ENCODE data around the gene FRMPD2.

The FRMPD2 gene

GRCh38 chr10:48237259-48238250 is 36.9 kb downstream of the FRMPD2 start:
- Histone ChIP-seq H3K4me1 (peaks cover 3% of the 10 kb centered on the region), H3K9ac (no peak overlapping the region), H3K27ac (no peak overlapping the region), H4K20me1 (peaks cover 5% of the 10 kb centered on the region; the same call in 1 of the 2 replicates), H3K4me3 (no peak overlapping the region), H3K36me3 (no peaks in the 10 kb centered on the region), H3K27me3 (peaks cover 7% of the 10 kb centered on the region), H3K4me2 (no peak overlapping the region), H3K9me3 (no peaks in the 10 kb centered on the region)
- no peak for TF ChIP-seq Cebpa-rat (IDR thresholded peaks at IDR 0.05)

GRCh38 chr10:48236199-48236621 is 38.3 kb downstream of the FRMPD2 start:
- H3K4me3 ChIP-seq, result no peak overlapping the region
- H3K27ac ChIP-seq, result no peak overlapping the region
- peaks cover 16% of the 10 kb centered on the region for H3K4me1 ChIP-seq
- no peak overlapping the region for H3K4me2 ChIP-seq
- H3K9me3 ChIP-seq, result no peaks in the 10 kb centered on the region
- peaks cover 11% of the 10 kb centered on the region for H3K27me3 ChIP-seq
- no peak overlapping the region for H3K9ac ChIP-seq
- H3K36me3 ChIP-seq, result no peaks in the 10 kb centered on the region
- TF ChIP-seq Cebpa-rat (IDR thresholded peaks at IDR 0.05), result no peak
- peaks cover 16% of the 10 kb centered on the region; the same call in 1 of the 2 replicates for H4K20me1 ChIP-seq

GRCh38 chr10:48235501-48235900 is 39.0 kb downstream of the FRMPD2 start:
- peaks cover 16% of the 10 kb centered on the region; the same call in 1 of the 2 replicates for H4K20me1 ChIP-seq
- peaks cover 18% of the 10 kb centered on the region for H3K4me1 ChIP-seq
- H3K9ac ChIP-seq, result no peak overlapping the region
- H3K4me3 ChIP-seq, result no peak overlapping the region
- H3K36me3 ChIP-seq, result no peaks in the 10 kb centered on the region
- no peak overlapping the region for H3K27ac ChIP-seq
- H3K9me3 ChIP-seq, result no peaks in the 10 kb centered on the region
- peaks cover 11% of the 10 kb centered on the region for H3K27me3 ChIP-seq
- TF ChIP-seq Cebpa-rat (IDR thresholded peaks at IDR 0.05), result no peak
- no peak overlapping the region for H3K4me2 ChIP-seq

- no peak overlapping the region for H3K27ac ChIP-seq
- no peak overlapping the region for H3K9ac ChIP-seq
- peaks cover 16% of the 10 kb centered on the region; the same call in 1 of the 2 replicates for H4K20me1 ChIP-seq
- H3K4me2 ChIP-seq, result no peak overlapping the region
- no peaks in the 10 kb centered on the region for H3K9me3 ChIP-seq
- TF ChIP-seq Cebpa-rat (IDR thresholded peaks at IDR 0.05), result no peak
- H3K4me1 ChIP-seq, result peaks cover 18% of the 10 kb centered on the region
- H3K4me3 ChIP-seq, result no peak overlapping the region
- H3K36me3 ChIP-seq, result no peaks in the 10 kb centered on the region
- H3K27me3 ChIP-seq, result peaks cover 11% of the 10 kb centered on the region
Observed at GRCh38 chr10:48234787-48235186, 39.7 kb downstream of the FRMPD2 start.

- Histone ChIP-seq H3K36me3 (no peaks in the 10 kb centered on the region), H3K27ac (no peak overlapping the region), H4K20me1 (peaks cover 16% of the 10 kb centered on the region; the same call in 1 of the 2 replicates), H3K4me1 (peaks cover 18% of the 10 kb centered on the region), H3K9ac (no peak overlapping the region), H3K4me3 (no peak overlapping the region), H3K4me2 (no peak overlapping the region), H3K9me3 (no peaks in the 10 kb centered on the region), H3K27me3 (peaks cover 11% of the 10 kb centered on the region)
- TF ChIP-seq Cebpa-rat (IDR thresholded peaks at IDR 0.05), result no peak
Observed at GRCh38 chr10:48234295-48234694, 40.2 kb downstream of the FRMPD2 start.

- Histone ChIP-seq H3K36me3 (no peaks in the 10 kb centered on the region), H3K9ac (no peak overlapping the region), H3K27me3 (peaks cover 11% of the 10 kb centered on the region), H3K4me3 (no peak overlapping the region), H3K9me3 (no peaks in the 10 kb centered on the region), H3K4me1 (peaks cover 18% of the 10 kb centered on the region), H3K4me2 (no peak overlapping the region), H3K27ac (no peak overlapping the region), H4K20me1 (peaks cover 16% of the 10 kb centered on the region; the same call in 1 of the 2 replicates)
- no peak for TF ChIP-seq Cebpa-rat (IDR thresholded peaks at IDR 0.05)
Observed at GRCh38 chr10:48233559-48234005, 40.9 kb downstream of the FRMPD2 start.

- Histone ChIP-seq H4K20me1 (peaks cover 16% of the 10 kb centered on the region; the same call in 1 of the 2 replicates), H3K9me3 (no peaks in the 10 kb centered on the region), H3K4me1 (peaks cover 18% of the 10 kb centered on the region), H3K27me3 (peaks cover 11% of the 10 kb centered on the region), H3K4me2 (peak overlapping the region; percentile 53; the same call in 1 of the 2 replicates), H3K4me3 (no peak overlapping the region), H3K9ac (no peak overlapping the region), H3K27ac (no peak overlapping the region), H3K36me3 (no peaks in the 10 kb centered on the region)
- no peak for TF ChIP-seq Cebpa-rat (IDR thresholded peaks at IDR 0.05)
Observed at GRCh38 chr10:48232717-48233447, 41.6 kb downstream of the FRMPD2 start.

- Histone ChIP-seq H3K27ac (no peak overlapping the region), H3K9me3 (no peaks in the 10 kb centered on the region), H3K27me3 (peaks cover 11% of the 10 kb centered on the region), H3K4me2 (peak overlapping the region; percentile 53), H3K9ac (no peak overlapping the region), H3K4me3 (no peak overlapping the region), H3K4me1 (peaks cover 18% of the 10 kb centered on the region), H3K36me3 (no peaks in the 10 kb centered on the region), H4K20me1 (peaks cover 16% of the 10 kb centered on the region; the same call in 1 of the 2 replicates)
- no peak for TF ChIP-seq Cebpa-rat (IDR thresholded peaks at IDR 0.05)
Observed at GRCh38 chr10:48231699-48232315, 42.7 kb downstream of the FRMPD2 start.

GRCh38 chr10:48231178-48231577 is 43.3 kb downstream of the FRMPD2 start:
- Histone ChIP-seq H3K27me3 (peaks cover 11% of the 10 kb centered on the region), H3K36me3 (no peaks in the 10 kb centered on the region), H3K9me3 (no peaks in the 10 kb centered on the region), H3K9ac (no peak overlapping the region), H3K4me1 (peaks cover 18% of the 10 kb centered on the region), H3K27ac (no peak overlapping the region), H4K20me1 (peaks cover 16% of the 10 kb centered on the region; the same call in 1 of the 2 replicates), H3K4me2 (peak overlapping the region; percentile 53), H3K4me3 (no peak overlapping the region)
- no peak for TF ChIP-seq Cebpa-rat (IDR thresholded peaks at IDR 0.05)

Measured in BLaER1 (cell line).